Stimulated activated effector memory CD8-positive, alpha-beta T cell treated with anti-CD3 and anti-CD28 coated beads, Interleukin-12 subunit alpha, Interleukin-12 subunit beta, amount 100 ng/mL, for 72 hours (primary cell): ENCODE measurements around the gene ESCO1.
"Not testable (repeated sequence)": the region's sequence is repeated elsewhere in the genome, so short reads cannot be mapped to it uniquely, and the experiment has no call there.

Source experiments
- ATAC-seq: fragments of 150-1000 bp; cut with Tn5 transposase; 2 replicates; pipeline ENCODE4 v1.10.0; 2021
- DNase-seq, 2 donors: peaks; one replicate each; pipeline ENCODE4 v3.0.0; 2021 to 2022; ENCODE audit warnings: low spot score in 2 of 2
- H3K27ac Mint-ChIP-seq: one replicate; pipeline ENCODE4 v1.8.0; 2022; ENCODE audit warnings: mild to moderate bottlenecking, mixed read lengths
- H3K36me3 Mint-ChIP-seq: one replicate; pipeline ENCODE4 v1.8.0; 2022; ENCODE audit warnings: mild to moderate bottlenecking, mixed read lengths
- H3K4me1 Mint-ChIP-seq: one replicate; pipeline ENCODE4 v1.8.0; 2022; ENCODE audit warnings: mixed read lengths
- H3K4me3 Mint-ChIP-seq: one replicate; pipeline ENCODE4 v1.8.0; 2022; ENCODE audit warnings: mild to moderate bottlenecking, mixed read lengths
- H3K9me3 Mint-ChIP-seq: one replicate; pipeline ENCODE4 v1.8.0; 2022; ENCODE audit warnings: mixed read lengths

Gene ESCO1

DNA sequence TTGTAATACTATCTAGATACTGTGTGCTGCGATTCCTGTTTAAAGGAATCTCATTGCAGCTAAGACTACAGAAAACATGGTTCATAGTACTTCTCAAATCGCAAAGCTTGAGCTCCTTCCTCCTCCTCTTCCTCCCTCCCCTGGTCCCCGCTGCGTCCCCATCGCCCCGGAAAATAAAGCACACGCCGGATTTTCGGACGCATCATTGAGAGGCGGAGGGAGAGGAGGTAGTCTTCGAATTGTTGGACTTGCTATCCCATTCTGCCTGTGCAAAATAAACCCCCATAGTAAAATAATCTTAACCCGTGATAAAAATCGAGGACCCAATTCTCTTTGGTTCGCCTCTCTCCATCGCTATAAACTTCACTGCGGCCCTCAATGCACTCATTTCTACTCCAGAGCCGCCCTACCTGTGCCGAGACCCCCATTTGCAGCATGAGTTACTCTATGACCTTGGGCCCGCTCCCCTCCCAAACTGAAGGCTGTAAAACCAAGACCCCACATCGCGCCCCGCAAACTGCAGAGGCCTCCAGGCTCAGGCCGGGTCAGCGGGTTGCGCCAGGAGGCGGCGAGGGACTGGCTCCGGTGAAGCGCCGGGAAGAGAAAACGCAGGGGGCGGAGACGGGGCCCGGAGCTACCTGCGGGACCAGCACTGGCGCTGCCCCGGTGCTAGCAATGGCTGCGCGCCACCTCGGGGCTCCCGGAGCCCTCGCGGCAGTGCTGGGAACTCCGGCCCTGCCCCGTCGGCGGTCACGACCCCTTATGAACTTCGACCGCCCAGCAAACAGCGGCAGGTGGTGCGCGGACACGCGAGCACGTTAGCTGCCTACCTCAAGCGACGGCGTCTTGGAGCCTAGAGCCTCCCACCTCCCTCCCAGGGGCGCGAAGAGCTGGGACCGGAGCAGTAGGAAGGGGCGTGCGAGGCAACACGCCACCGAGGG, 649 bp downstream of the ESCO1 start:
- peak; percentile 67 for ATAC-seq
- H3K27ac Mint-ChIP-seq = peak overlapping the region; percentile 98
- H3K9me3 Mint-ChIP-seq = no peaks in the 10 kb centered on the region
- DNase-seq = no peak
- peaks cover 20% of the 10 kb centered on the region for H3K36me3 Mint-ChIP-seq
- H3K4me3 Mint-ChIP-seq = peak overlapping the region; percentile 93
- peaks cover 11% of the 10 kb centered on the region for H3K4me1 Mint-ChIP-seq

DNA sequence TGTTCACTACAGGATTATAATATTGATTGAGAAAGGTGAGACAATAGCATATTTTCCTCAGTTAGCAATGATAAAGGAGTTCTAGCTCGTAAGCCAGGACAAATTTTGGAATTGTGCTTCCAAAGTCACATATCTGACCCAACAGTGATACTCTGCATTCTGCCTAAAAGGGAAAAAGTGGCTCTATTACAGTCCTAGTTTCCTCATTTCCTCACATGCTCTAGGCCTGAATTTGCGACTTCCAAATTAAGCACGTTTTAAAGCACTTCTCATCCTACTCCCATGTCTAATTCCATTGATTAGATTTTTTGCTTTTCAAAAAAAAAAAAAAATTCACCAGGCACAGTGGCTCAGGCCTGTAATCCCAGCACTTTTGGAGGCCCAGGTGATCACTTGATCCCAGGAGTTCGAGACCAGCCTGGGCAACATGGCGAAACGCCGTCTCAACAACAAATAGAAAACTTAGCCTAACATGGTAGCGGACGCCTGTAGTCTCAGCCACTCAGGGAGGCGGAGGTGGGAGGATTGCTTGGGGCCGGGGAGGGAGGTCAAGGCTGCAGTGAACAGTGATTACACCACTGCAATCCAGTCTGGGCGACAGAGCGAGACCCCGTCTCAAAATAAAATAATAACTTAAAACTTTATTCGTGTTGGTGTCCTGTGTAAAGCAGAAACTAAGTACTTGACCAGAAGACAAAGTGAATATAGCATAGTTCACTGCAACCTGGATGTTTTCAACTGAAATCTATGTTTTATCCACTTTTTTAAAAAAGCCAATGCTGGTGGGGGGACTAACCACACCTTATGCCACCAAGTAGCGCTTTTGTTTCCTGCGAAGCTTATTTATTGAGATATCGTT, 1.5 kb downstream of the ESCO1 start:
- Mint-ChIP-seq H3K27ac (peak overlapping the region; percentile 98), H3K4me3 (peak overlapping the region; percentile 93), H3K4me1 (peaks cover 12% of the 10 kb centered on the region), H3K9me3 (no peaks in the 10 kb centered on the region), H3K36me3 (peaks cover 20% of the 10 kb centered on the region)
- no peak for ATAC-seq
- DNase-seq = no peak

DNA sequence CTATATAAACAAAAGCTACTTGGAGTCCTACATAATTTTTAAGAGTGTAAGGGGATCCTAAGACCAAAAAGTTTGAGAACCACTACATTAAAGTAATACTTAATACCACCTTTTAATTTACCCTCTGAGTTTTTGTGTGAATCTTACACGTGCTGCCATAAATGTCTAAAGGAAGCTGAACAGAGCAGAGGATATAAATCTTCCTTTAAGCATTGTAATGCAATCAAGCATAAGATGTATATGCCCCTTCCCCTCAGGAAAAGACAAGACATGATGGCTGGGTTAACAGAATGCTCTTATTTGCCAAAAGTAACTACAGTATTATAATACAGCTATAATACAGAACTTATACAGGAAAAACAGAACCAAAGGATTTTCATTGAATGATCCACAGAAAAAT, 2.9 kb downstream of the ESCO1 start:
- ATAC-seq = no peak
- Mint-ChIP-seq H3K4me3 (no peak overlapping the region), H3K36me3 (peaks cover 20% of the 10 kb centered on the region), H3K4me1 (peaks cover 15% of the 10 kb centered on the region), H3K27ac (no peak overlapping the region), H3K9me3 (no peaks in the 10 kb centered on the region)
- DNase-seq = no peak

DNA sequence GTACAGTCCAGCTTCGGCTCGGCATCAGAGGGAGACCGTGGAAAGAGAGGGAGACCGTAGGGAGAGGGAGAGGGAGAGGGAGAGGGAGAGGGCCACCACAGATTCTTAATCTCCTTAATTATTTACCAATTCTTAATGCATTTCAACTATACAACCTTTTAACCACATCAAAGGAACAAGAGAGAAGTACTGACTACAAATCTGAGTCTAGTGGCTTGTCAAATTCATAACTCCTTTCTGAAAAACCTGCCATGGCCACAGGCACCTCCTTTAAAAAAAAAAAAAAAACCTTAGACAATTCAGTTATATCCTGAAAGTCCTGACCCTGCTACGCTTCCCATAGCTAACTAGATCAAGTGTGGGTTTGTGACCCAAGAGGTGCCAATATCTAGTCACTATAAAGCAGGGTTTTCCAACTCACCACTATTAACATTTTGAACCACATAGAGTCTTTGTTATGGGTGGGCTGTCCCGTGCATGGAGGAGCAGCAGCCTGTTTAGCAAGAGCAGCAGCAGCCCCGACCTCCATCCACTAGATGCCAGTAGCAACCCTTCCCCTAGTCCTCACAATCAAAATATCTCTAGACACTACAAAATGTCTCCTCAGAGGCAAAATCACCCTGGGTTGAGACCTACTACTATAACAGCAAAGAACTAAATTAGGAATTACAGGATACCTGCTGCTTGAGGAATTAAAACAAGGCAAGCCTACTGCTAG, 6.8 kb downstream of the ESCO1 start:
- Mint-ChIP-seq H3K4me1 (peaks cover 23% of the 10 kb centered on the region), H3K27ac (no peak overlapping the region)
- DNase-seq = no peak

DNA sequence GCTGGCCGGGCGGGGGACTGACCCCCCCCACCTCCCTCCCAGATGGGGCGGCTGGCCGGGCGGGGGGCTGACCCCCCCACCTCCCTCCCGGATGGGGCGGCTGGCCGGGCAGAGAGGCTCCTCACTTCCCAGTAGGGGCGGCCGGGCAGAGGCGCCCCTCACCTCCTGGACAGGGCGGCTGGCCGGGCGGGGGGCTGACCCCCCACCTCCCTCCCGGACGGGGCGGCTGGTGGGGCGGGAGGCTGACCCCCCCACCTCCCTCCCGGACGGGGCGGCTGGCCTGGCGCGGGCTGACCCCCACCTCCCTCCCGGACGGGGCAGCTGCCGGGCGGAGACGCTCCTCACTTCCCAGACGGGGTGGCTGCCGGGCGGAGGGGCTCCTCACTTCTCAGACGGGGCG, 8.1 kb downstream of the ESCO1 start:
- Mint-ChIP-seq H3K36me3 (peaks cover 18% of the 10 kb centered on the region), H3K4me1 (peaks cover 25% of the 10 kb centered on the region)
- not testable (repeated sequence) for ATAC-seq, DNase-seq, H3K4me3 Mint-ChIP-seq, H3K9me3 Mint-ChIP-seq, H3K27ac Mint-ChIP-seq

More for the DNA sequence above, 6.8 kb downstream of the ESCO1 start:
- Mint-ChIP-seq H3K36me3 (peaks cover 18% of the 10 kb centered on the region), H3K9me3 (no peaks in the 10 kb centered on the region), H3K4me3 (no peak overlapping the region)
- peak; percentile 65 for ATAC-seq

DNA sequence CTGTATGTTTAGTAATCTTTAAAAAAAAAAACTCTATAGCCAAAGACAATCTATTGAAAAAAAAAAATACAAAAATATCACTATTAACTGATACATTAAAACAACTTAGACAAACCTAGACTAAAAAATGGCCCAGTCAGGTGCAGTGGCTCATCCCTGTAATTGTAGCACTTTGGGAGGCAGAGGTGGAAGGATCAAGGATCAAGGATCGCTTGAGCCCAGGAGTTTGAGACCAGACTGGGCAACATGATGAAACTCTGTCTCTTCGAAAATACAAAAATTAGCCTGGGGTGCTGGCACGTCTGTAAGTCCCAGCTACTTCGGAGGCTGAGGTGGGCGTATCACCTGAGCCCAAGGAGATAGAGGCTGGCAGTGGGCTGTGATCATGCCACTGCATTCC, 16.1 kb downstream of the ESCO1 start:
- H3K27ac Mint-ChIP-seq = peak overlapping the region; percentile 7
- H3K4me3 Mint-ChIP-seq = no peak overlapping the region
- no peak for DNase-seq
- H3K4me1 Mint-ChIP-seq = peaks cover 19% of the 10 kb centered on the region
- ATAC-seq = no peak
- peaks cover 46% of the 10 kb centered on the region for H3K36me3 Mint-ChIP-seq
- H3K9me3 Mint-ChIP-seq = no peaks in the 10 kb centered on the region

DNA sequence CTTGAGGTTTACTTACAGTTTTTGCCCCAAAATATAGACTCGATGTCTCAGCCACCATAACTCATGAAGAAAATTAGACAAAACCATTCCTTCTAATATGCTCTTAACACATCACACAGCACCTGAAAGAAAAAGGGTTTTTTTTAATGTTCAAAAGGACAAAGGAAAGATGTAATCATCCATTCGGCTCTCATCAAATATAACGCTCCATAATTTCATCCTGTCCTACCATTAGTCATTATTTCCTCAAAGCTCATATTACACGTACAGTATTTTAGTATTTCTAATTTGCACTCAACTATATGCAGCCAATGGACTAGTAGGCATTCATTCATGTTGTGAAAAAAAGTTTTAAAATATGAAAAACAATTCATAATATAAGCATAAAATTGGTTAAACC, 24.8 kb downstream of the ESCO1 start:
- Mint-ChIP-seq H3K4me1 (peaks cover 18% of the 10 kb centered on the region), H3K27ac (no peak overlapping the region), H3K9me3 (no peaks in the 10 kb centered on the region), H3K36me3 (peaks cover 95% of the 10 kb centered on the region), H3K4me3 (no peak overlapping the region)
- ATAC-seq = no peak
- no peak for DNase-seq

DNA sequence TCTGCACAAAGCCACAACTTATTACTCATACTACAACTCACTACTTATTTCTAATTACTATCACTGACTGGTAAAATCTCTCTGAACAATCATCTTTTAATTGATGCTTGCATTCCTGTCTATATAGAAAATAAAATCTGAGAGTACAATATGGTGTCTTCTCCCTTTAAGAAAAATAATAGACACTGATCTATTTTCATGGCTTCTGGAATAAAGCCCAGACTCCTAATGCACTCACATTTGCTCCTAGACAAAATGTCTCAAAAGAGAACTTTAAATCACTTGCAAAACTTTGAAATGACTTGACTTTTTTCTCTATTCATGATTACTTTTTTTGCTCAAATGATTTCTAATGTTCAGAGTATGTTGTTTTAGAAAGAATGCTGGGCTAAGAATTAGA, 28.7 kb downstream of the ESCO1 start:
- no peak for DNase-seq
- ATAC-seq = no peak
- Mint-ChIP-seq H3K4me3 (no peak overlapping the region), H3K9me3 (no peaks in the 10 kb centered on the region), H3K36me3 (peaks cover 98% of the 10 kb centered on the region), H3K27ac (no peak overlapping the region), H3K4me1 (peaks cover 5% of the 10 kb centered on the region)

DNA sequence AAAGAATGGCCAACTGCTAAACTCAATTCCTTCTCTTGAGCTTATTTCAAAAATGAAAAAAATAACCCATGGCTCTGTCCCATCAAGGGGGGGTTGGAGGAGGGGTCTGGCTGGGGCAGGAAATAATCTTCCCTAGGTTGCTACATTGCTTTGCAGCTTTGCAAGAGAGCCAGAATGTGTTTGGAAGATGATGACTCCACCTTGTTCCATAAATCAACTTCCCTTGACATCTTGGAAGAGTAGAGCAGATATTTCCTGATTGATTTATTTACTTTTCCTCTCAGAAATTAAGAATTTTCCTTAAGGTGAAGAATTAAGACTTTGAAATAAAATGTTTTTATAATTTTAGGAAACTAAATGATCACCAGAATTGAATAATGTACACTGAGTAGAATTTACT, 41.3 kb downstream of the ESCO1 start:
- DNase-seq (no peak), ATAC-seq (no peak)
- Mint-ChIP-seq H3K36me3 (peaks cover 80% of the 10 kb centered on the region), H3K27ac (no peak overlapping the region), H3K9me3 (no peaks in the 10 kb centered on the region), H3K4me1 (peaks cover 5% of the 10 kb centered on the region), H3K4me3 (no peak overlapping the region)

DNA sequence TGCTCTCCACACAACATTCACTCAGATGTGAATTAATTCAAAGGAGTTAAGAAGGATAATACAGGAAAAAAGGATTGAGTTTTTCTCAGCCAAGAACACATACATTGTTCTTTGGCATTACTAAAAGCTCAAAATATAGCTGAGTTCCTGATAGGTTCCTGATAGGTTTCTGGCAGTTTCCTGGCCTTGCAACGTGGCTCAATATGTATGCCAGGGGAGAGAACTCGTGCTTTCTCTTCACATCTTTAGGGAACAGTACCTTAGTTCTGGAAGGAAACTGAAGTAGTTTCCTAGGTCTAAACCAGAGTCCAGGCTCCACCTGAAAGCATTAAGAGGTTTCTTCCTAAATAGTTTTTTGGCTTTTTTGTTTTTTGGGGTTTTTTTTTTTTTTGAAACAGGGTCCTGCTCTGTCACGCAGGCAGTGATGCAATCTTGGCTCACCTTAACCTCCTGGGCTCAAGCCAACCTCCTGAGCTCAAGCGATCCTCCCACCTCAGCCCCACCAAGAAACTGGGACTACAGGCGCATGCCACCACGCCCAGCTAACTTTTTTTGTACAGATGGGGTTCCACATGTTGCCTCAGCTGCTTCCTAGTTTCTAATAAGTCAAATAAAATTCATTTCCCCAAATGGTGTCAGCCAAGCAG, 42.8 kb downstream of the ESCO1 start:
- DNase-seq (no peak), ATAC-seq (no peak)
- H3K27ac Mint-ChIP-seq = no peak overlapping the region
- H3K4me1 Mint-ChIP-seq = peaks cover 8% of the 10 kb centered on the region
- H3K4me3 Mint-ChIP-seq = no peak overlapping the region
- H3K36me3 Mint-ChIP-seq = peaks cover 80% of the 10 kb centered on the region
- peaks cover under 1% of the 10 kb centered on the region for H3K9me3 Mint-ChIP-seq

DNA sequence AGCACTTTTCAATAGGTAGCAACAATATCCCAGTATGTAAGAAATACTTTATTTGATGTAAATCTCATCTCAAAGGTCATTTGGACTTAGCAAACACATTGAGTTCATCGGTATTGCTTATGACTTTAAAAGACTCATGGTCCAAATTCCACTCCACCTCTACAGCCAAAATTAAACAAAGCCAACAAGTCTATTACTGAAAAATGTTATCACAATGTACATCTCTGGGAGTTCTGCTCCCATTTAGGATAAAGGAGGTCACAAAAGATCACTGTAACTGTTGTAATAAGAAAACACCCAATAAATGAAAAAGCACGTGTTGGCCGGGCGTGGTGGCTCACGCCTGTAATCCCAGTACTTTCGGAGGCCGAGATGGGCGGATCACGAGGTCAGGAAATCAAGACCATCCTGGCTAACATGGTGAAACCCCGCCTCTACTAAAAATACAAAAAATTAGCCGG, 50.0 kb downstream of the ESCO1 start:
- no peak overlapping the region for H3K4me3 Mint-ChIP-seq
- H3K27ac Mint-ChIP-seq = no peak overlapping the region
- peaks cover 81% of the 10 kb centered on the region for H3K36me3 Mint-ChIP-seq
- H3K4me1 Mint-ChIP-seq = peaks cover 19% of the 10 kb centered on the region
- H3K9me3 Mint-ChIP-seq = peaks cover 5% of the 10 kb centered on the region
- ATAC-seq = no peak
- no peak for DNase-seq

DNA sequence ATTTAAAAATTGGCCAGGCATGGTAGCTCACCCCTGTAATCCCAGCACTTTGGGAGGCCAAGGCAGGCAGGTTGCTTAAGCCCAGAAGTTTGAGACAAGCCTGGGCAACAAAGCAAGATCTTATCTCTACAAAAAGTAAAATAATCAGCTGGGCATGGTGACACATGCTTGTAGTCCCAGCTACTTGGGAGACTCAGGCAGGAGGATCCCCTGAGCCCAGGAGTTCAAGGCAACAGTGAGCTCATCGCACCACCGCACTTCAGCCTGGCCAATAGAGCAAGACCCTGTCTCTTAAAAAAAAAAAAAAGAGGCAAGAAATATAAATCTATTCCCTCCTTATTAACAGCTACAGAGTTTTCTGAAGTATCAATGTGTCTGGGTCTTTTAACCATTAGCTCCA, 51.9 kb downstream of the ESCO1 start:
- H3K9me3 Mint-ChIP-seq = peaks cover 5% of the 10 kb centered on the region
- DNase-seq (no peak), ATAC-seq (no peak)
- H3K4me1 Mint-ChIP-seq = peaks cover 15% of the 10 kb centered on the region
- H3K36me3 Mint-ChIP-seq = peaks cover 83% of the 10 kb centered on the region
- H3K27ac Mint-ChIP-seq = no peak overlapping the region
- H3K4me3 Mint-ChIP-seq = no peak overlapping the region

DNA sequence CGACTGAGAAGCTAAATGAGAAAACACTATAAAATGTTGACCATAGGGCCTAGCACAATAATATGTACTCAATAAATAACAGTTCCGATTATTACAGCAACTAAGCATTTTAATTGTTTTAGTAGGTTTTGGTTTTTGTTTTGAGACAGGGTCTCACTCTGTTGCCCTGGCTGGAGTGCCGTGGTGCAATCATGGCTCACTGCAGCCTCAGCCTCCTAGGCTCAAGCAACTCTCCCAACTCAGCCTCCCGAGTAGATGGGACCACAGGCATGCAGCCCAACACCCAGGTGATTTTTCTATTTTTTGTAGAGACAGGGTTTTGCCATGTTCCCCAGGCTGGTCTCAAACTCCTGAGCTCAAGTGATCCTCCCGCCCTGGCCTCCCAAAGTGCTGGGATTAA, 54.1 kb downstream of the ESCO1 start:
- Mint-ChIP-seq H3K4me1 (peaks cover under 1% of the 10 kb centered on the region), H3K4me3 (no peak overlapping the region), H3K36me3 (peaks cover 72% of the 10 kb centered on the region), H3K27ac (no peak overlapping the region), H3K9me3 (no peaks in the 10 kb centered on the region)
- no peak for ATAC-seq
- no peak for DNase-seq

DNA sequence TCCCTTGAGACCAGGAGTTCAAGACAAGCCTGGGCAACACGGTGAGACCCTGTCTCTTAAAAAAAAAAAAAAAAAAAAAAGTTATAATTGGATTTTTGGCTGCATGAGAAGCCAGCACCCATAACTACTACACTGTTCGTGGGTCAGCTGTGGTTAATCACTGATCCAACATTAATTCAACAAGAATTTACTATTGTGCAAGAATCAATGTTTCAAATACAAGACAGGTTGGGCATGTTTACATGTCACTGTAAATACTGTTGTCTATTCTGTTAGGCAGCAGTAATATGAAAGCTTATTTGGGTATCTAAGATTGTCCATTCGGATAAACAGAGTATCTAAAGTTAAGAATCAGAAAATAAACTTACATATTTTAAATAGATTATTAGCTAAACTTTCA, 62.3 kb downstream of the ESCO1 start:
- ATAC-seq (no peak), DNase-seq (no peak)
- Mint-ChIP-seq H3K9me3 (no peaks in the 10 kb centered on the region), H3K36me3 (peaks cover 86% of the 10 kb centered on the region), H3K4me1 (no peaks in the 10 kb centered on the region), H3K4me3 (no peak overlapping the region), H3K27ac (no peak overlapping the region)

DNA sequence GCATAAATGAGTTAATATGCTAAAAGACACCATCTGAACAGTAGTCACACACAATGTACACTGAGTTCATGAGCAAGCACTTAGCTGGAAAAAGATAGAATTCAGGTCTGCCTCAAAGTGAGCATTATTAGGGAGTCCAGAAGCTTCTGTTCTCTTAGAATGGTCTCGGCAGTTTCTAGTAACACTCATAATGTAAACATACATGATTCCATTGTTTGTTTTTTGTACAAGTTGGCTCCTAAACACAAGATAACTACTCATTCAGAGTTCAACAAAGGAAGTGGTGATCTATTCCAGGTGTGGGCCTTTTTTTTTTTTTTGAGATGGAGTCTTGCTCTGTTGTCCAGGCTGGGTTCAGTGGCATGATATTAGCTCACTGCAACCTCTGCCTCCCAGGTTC, 66.2 kb downstream of the ESCO1 start:
- DNase-seq = no peak
- H3K9me3 Mint-ChIP-seq = no peaks in the 10 kb centered on the region
- H3K4me1 Mint-ChIP-seq = no peaks in the 10 kb centered on the region
- ATAC-seq = no peak
- no peak overlapping the region for H3K4me3 Mint-ChIP-seq
- H3K27ac Mint-ChIP-seq = no peak overlapping the region
- peaks cover 98% of the 10 kb centered on the region for H3K36me3 Mint-ChIP-seq
